Right atrium auricular region (tissue), 2 donors: ENCODE data around the gene GPNMB. TPM values are rescaled to one million over a fixed set of nuclear protein-coding genes. Genes with fewer than 3 reads are reported as not detected.

Source experiments
- DNase-seq: peaks from one replicate; pipeline ENCODE4 v3.0.0-alpha.2; 2019; ENCODE audit warnings: low spot score
- H3K27ac ChIP-seq, 2 donors: fragments of 200-600 bp; sonication (generic); 1 replicate in 1 of 2; 2 replicates in 1 of 2; pipeline ENCODE4 v1.5.1; 2016 to 2019
- H3K27me3 ChIP-seq, 2 donors: fragments of 200-600 bp; sonication (generic); one replicate each; pipeline versions ENCODE4 v1.5.1 to v1.6.0; 2017 to 2019
- H3K36me3 ChIP-seq: fragments of 200-600 bp; sonication (generic); one replicate; pipeline ENCODE4 v1.5.1; 2016
- H3K4me1 ChIP-seq, 2 donors: fragments of 200-600 bp; sonication (generic); one replicate each; pipeline versions ENCODE4 v1.5.1 to v1.6.0; 2017 to 2019
- H3K4me3 ChIP-seq, 2 donors: fragments of 200-600 bp; sonication (generic); 1 replicate in 1 of 2; 2 replicates in 1 of 2; pipeline ENCODE4 v1.5.1; 2017 to 2019; ENCODE audit warnings: mild to moderate bottlenecking in 1 of 2, moderate library complexity in 1 of 2
- H3K9me3 ChIP-seq, 2 donors: fragments of 200-600 bp; sonication (generic); one replicate each; pipeline ENCODE4 v1.5.1; 2019
- total RNA-seq, 2 donors: library from RNA; depleted of rRNA; stranded (reverse); fragments of >200 nt; gene quantifications; one replicate each; pipeline ENCODE4 v1.1.0, GENCODE V29; 2016
- TF ChIP-seq, protein P1 (sequence below), 2 donors: fragments of 200-600 bp; sonication (generic); IDR thresholded peaks; one replicate each; pipeline ENCODE4 v1.5.1; 2019; ENCODE audit warnings: antibody characterized with exemption in 2 of 2

GPNMB gene
- total RNA-seq, 2 donors from 2014 or later: 74.4 to 137 TPM

DNA sequence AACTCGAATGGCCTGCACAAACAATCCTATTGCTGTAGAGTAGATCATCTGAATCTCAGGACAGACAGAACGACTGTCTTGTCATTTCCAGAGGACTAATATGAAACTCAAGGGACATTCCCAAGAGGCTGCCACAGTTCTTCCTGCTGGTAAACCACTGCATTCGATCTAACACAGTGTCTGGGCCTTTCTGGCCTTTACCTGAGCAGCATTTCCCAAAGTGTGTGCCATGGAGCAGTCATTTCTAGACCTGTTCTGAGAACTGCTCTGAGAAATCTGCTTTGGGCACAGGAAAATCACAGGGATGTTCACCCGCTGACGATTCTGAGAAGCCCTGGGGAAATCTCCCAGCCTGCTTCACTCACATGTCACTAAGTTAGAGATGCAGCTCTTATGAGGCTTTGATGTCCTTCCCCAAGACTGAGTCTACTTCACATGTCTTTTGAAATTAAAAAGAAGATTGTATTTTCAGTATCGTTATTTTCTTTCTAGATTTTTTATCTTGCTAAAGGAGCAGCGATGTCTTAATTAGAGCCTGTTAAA, 18.4 kb downstream of the GPNMB start:
- DNase-seq: no peak
- Histone ChIP-seq H3K27me3 (no peaks in the 10 kb centered on the region), H3K4me1 (no peaks in the 10 kb centered on the region), H3K36me3 (no peaks in the 10 kb centered on the region), H3K27ac (no peak overlapping the region), H3K9me3 (no peaks in the 10 kb centered on the region), H3K4me3 (no peak overlapping the region)
- TF ChIP-seq, protein P1, sequence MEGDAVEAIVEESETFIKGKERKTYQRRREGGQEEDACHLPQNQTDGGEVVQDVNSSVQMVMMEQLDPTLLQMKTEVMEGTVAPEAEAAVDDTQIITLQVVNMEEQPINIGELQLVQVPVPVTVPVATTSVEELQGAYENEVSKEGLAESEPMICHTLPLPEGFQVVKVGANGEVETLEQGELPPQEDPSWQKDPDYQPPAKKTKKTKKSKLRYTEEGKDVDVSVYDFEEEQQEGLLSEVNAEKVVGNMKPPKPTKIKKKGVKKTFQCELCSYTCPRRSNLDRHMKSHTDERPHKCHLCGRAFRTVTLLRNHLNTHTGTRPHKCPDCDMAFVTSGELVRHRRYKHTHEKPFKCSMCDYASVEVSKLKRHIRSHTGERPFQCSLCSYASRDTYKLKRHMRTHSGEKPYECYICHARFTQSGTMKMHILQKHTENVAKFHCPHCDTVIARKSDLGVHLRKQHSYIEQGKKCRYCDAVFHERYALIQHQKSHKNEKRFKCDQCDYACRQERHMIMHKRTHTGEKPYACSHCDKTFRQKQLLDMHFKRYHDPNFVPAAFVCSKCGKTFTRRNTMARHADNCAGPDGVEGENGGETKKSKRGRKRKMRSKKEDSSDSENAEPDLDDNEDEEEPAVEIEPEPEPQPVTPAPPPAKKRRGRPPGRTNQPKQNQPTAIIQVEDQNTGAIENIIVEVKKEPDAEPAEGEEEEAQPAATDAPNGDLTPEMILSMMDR (IDR thresholded peaks at IDR 0.05): no peak

DNA sequence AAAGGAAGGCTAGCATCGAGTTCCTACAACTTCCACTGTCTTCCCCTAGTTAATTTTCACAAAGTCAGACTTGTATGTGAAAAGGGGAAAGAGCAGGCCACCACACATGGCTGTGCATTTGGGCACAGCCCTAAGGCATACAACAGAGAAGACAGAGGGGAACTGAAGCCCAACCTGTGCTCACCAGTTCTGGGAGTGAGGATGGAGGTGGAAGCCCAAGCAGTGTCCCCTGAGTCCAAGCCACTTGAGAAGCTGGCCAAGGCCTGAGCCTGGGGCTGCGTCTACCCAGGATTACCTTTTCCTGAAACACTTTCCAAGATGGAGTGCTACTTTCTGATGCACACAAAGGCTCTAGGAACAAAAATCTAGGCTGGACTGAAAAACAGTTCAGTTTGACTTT, 20.3 kb downstream of the GPNMB start:
- Histone ChIP-seq H3K36me3 (peaks cover 4% of the 10 kb centered on the region), H3K27ac (no peak overlapping the region), H3K4me1 (no peaks in the 10 kb centered on the region), H3K9me3 (no peaks in the 10 kb centered on the region), H3K27me3 (no peaks in the 10 kb centered on the region), H3K4me3 (no peak overlapping the region)
- no peak for DNase-seq
- TF ChIP-seq, protein P1 (IDR thresholded peaks at IDR 0.05): no peak

DNA sequence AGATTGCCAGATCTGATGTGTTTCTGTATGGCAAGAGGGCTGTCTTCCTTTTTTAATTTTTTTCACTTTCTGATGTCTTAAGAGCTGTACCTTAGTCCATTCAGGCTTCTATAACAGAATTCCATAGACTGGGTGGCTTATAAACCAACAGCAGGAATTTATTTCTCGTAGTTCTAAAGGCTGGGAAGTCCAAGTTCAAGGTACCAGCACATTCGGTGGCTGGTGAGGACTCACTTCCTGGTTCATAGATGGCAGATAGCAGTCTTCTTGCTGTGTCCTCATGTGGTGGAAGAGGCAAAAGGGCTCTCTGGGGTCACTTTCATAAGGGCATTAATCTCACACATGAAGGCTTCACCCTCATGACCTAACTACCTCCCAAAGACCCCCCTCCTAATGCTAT, 20.8 kb downstream of the GPNMB start:
- H3K9me3 ChIP-seq: no peaks in the 10 kb centered on the region
- DNase-seq: no peak
- TF ChIP-seq, protein P1 (IDR thresholded peaks at IDR 0.05): no peak
- H3K36me3 ChIP-seq: peaks cover 4% of the 10 kb centered on the region
- no peaks in the 10 kb centered on the region for H3K4me1 ChIP-seq
- H3K27me3 ChIP-seq: no peaks in the 10 kb centered on the region
- no peak overlapping the region for H3K4me3 ChIP-seq
- H3K27ac ChIP-seq: no peak overlapping the region

GRCh38 chr7:23268167-23268566, 21.6 kb downstream of the GPNMB start:
- Histone ChIP-seq H3K9me3 (no peaks in the 10 kb centered on the region), H3K36me3 (peaks cover 4% of the 10 kb centered on the region), H3K27me3 (no peaks in the 10 kb centered on the region), H3K27ac (no peak overlapping the region), H3K4me3 (no peak overlapping the region), H3K4me1 (no peaks in the 10 kb centered on the region)
- TF ChIP-seq, protein P1 (IDR thresholded peaks at IDR 0.05): no peak
- no peak for DNase-seq

GRCh38 chr7:23268746-23269145, 22.2 kb downstream of the GPNMB start:
- no peaks in the 10 kb centered on the region for H3K4me1 ChIP-seq
- H3K36me3 ChIP-seq: peaks cover 4% of the 10 kb centered on the region
- H3K4me3 ChIP-seq: no peak overlapping the region
- DNase-seq: no peak
- no peaks in the 10 kb centered on the region for H3K9me3 ChIP-seq
- TF ChIP-seq, protein P1 (IDR thresholded peaks at IDR 0.05): no peak
- H3K27ac ChIP-seq: no peak overlapping the region
- H3K27me3 ChIP-seq: no peaks in the 10 kb centered on the region

DNA sequence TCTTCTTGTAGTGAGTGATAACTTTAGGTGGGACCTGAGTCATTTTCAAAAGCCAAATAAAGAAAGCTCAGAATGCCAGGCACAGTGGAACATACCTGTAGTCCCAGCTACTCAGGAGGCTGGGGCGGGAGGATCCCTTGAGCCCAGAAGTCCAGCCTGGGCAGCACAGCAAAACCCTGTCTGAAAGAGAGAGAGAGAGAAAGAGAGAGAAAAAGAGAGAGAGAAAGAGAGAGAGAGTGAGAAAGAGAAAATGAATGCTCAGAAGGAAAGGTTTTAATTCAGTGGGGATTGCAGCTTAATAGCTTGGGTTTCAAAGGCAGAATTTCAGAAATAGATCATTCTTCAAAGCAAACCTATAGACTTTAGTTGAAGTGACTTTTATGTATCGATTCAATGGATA, 25.7 kb downstream of the GPNMB start:
- no peak for DNase-seq
- Histone ChIP-seq H3K27me3 (no peaks in the 10 kb centered on the region), H3K27ac (no peak overlapping the region), H3K36me3 (peaks cover 8% of the 10 kb centered on the region), H3K4me1 (no peaks in the 10 kb centered on the region), H3K9me3 (no peaks in the 10 kb centered on the region), H3K4me3 (no peak overlapping the region)
- TF ChIP-seq, protein P1 (IDR thresholded peaks at IDR 0.05): no peak
